K562 (cell line): ENCODE data around the gene CCDC183. TPM values are rescaled to one million over a fixed set of nuclear protein-coding genes. Genes with fewer than 3 reads are reported as not detected.

ENCODE experiments used
- CBX3 ChIP-seq, 2 experiments: IDR thresholded peaks; 1 replicate in 1 of 2; 2 replicates in 1 of 2; pipeline ENCODE4 v1.6.1; 2012; ENCODE audit warnings: inconsistent platforms in 2 of 2, low read length in 2 of 2, borderline replicate concordance in 1 of 2, control low read depth in 1 of 2
- ETV1 ChIP-seq: fragments of 450-650 bp; conservative IDR thresholded peaks from 2 replicates; pipeline ENCODE4 v1.6.1; 2016; ENCODE audit warnings: missing genetic modification characterization, control low read depth, low read depth, missing compliant biosample characterization
- FIP1L1 ChIP-seq: fragments of 200-400 bp; formaldehyde crosslinking; IDR thresholded peaks from 2 replicates; pipeline ENCODE4 v1.6.1; 2018; ENCODE audit warnings: mild to moderate bottlenecking, low read depth, low read length; ENCODE audit not compliant: poor library complexity, severe bottlenecking
- KLF1 ChIP-seq: fragments of 450-650 bp; IDR thresholded peaks from 2 replicates; pipeline ENCODE4 v1.6.1; 2016; ENCODE audit warnings: missing genetic modification characterization, missing compliant biosample characterization
- MTA3 ChIP-seq: fragments of 450-650 bp; formaldehyde crosslinking; IDR thresholded peaks from 2 replicates; pipeline ENCODE4 v1.6.1; 2017; ENCODE audit warnings: mild to moderate bottlenecking, borderline replicate concordance
- RFX5 ChIP-seq: IDR thresholded peaks from 2 replicates; pipeline ENCODE4 v1.6.1; 2011; ENCODE audit warnings: low read depth, mild to moderate bottlenecking, improper control_type of control experiment, low read length
- SMARCA5 ChIP-seq: fragments of 450-650 bp; IDR thresholded peaks from 2 replicates; pipeline ENCODE4 v1.6.1; 2016
- SNRNP70 ChIP-seq: fragments of 200-400 bp; formaldehyde crosslinking; optimal IDR thresholded peaks from 2 replicates; pipeline ENCODE3; 2017; ENCODE audit warnings: low read depth, low read length
- ZC3H4 ChIP-seq: sonication (generic); formaldehyde crosslinking; IDR thresholded peaks from 2 replicates; pipeline ENCODE4 v1.9.0; 2021; ENCODE audit warnings: missing genetic modification reagents, borderline replicate concordance
- ZFP30 ChIP-seq: fragments of 250-450 bp; sonication (Bioruptor Pico); IDR thresholded peaks from 2 replicates; pipeline ENCODE4 v1.8.0; 2022; ENCODE audit warnings: moderate library complexity, mild to moderate bottlenecking, inconsistent platforms, borderline replicate concordance
- ZNF212 ChIP-seq: fragments of 450-650 bp; formaldehyde crosslinking; IDR thresholded peaks from 2 replicates; pipeline ENCODE4 v1.4.0; 2020; ENCODE audit warnings: mild to moderate bottlenecking
- ZNF24 ChIP-seq: fragments of 450-650 bp; IDR thresholded peaks from 2 replicates; pipeline ENCODE4 v1.6.1; 2016
- ZNF347 ChIP-seq: fragments of 450-650 bp; formaldehyde crosslinking; IDR thresholded peaks from 2 replicates; pipeline ENCODE4 v1.4.0; 2020; ENCODE audit warnings: low read depth, mild to moderate bottlenecking, moderate library complexity
- ZNF551 ChIP-seq: fragments of 250-450 bp; sonication (Bioruptor Pico); IDR thresholded peaks from 2 replicates; pipeline ENCODE4 v1.5.0; 2021; ENCODE audit warnings: mild to moderate bottlenecking, moderate library complexity
- ZNF764 ChIP-seq: fragments of 250-450 bp; sonication (Bioruptor Pico); IDR thresholded peaks from 2 replicates; pipeline ENCODE4 v1.4.0; 2020; ENCODE audit warnings: low read depth, mild to moderate bottlenecking, moderate library complexity
- polyA plus RNA-seq, 8 experiments: library from polyadenylated mRNA; depleted of rRNA in 4 of 8; stranded (reverse) in 5 of 8; unstranded in 3 of 8; fragments of >200 nt; fragmentation: Nextera tagmentation in 2 of 8; fragmentation: Illumina TruSeq in 1 of 8; extraction: Ambion mirVana in 2 of 8; extraction: Trizol in 1 of 8; gene quantifications; 2 replicates each; pipeline versions ENCODE4 v1.2.1 to v1.2.3, GENCODE V29; 2011 to 2014; ENCODE audit warnings: inconsistent platforms in 1 of 8, missing spikeins in 1 of 8
- total RNA-seq, 7 experiments: library from RNA; depleted of rRNA in 6 of 7; stranded (reverse); fragments of >200 nt in 6 of 7; fragmentation: Illumina TruSeq in 2 of 7; extraction: Trizol in 2 of 7; gene quantifications; 2 replicates each; pipeline versions ENCODE4 v1.2.1 to v1.2.3, GENCODE V29; 2011 to 2021; ENCODE audit warnings: low replicate concordance in 1 of 7
- TF ChIP-seq, protein P1 (sequence below): fragments of 450-650 bp; IDR thresholded peaks from 2 replicates; pipeline ENCODE4 v1.6.1; 2016; ENCODE audit warnings: antibody characterized with exemption
- TF ChIP-seq, protein P2 (sequence below), 2 experiments: fragments of 200-800 bp in 1 of 2; sonication (Bioruptor generic) in 1 of 2; sonication (generic) in 1 of 2; formaldehyde crosslinking in 1 of 2; IDR thresholded peaks in 1 of 2; conservative IDR thresholded peaks in 1 of 2; 2 replicates each; pipeline versions ENCODE4 v1.5.0 to v1.6.1; 2016 to 2020; ENCODE audit warnings: missing compliant biosample characterization in 1 of 2, missing genetic modification characterization in 1 of 2, missing genetic modification reagents in 1 of 2
- TF ChIP-seq, protein P3 (sequence below): fragments of 200-800 bp; sonication (Bioruptor generic); IDR thresholded peaks from 2 replicates; pipeline ENCODE4 v1.6.1; 2017; ENCODE audit warnings: missing genetic modification characterization, missing compliant biosample characterization
- TF ChIP-seq, protein P4 (sequence below): fragments of 250-450 bp; sonication (Bioruptor Pico); IDR thresholded peaks from 2 replicates; pipeline ENCODE4 v1.4.0; 2020; ENCODE audit warnings: mild to moderate bottlenecking
- TF ChIP-seq, protein P5 (sequence below): fragments of 450-650 bp; formaldehyde crosslinking; IDR thresholded peaks from 2 replicates; pipeline ENCODE4 v1.4.0; 2020; ENCODE audit warnings: mild to moderate bottlenecking, moderate library complexity

CCDC183 gene
- total and polyA plus RNA-seq, 9 of the 15 experiments (the other 6 are each of a cell fraction or from before 2014, with no cell fraction given), result 0.21 to 0.60 (median 0.29) TPM; not detected in 4

DNA sequence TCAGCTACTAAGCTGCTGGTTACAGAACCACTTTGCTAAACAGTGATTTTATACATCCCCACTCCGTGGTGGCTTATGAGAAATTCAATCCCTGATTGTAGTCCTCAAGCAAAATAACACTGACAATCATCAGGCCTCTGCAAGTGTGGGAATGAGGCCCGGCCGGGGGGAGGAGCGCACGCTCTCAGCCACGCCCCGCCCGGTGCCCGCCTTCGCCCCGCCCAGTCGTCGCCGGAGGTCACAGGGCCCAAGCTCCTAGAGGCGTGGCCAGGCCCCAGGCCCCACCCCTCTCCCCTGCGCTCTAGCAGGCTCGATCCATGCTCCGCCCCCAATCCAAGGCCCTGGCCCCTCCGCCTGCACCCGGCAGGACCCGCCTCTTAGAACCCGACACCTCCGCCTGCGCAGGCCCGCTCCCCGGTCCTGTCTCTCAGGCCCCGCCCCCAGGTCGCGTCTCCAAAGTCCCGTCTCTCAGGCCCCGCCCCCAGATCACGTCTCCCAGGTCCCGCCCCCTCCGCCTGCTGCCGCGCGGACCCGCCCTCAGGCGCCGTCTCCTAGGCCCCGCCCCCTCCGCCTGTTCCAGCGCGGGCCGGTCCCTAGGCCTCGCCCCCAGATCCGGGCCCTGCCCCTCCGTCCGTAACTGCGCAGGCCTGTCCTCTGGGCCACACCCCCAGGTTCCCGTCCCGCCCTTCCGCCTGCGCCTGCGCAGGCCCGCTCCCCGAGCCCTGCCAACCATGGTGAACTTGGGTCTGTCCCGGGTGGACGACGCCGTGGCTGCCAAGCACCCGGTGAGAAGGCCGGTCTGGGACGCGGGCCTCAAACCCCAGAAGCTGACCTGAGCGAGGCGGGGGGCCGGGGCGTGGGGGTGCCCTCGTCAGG, 5.3 kb upstream of the CCDC183 start, which contains the start of gene TMEM141 (continued):
- TF ChIP-seq, protein P1, sequence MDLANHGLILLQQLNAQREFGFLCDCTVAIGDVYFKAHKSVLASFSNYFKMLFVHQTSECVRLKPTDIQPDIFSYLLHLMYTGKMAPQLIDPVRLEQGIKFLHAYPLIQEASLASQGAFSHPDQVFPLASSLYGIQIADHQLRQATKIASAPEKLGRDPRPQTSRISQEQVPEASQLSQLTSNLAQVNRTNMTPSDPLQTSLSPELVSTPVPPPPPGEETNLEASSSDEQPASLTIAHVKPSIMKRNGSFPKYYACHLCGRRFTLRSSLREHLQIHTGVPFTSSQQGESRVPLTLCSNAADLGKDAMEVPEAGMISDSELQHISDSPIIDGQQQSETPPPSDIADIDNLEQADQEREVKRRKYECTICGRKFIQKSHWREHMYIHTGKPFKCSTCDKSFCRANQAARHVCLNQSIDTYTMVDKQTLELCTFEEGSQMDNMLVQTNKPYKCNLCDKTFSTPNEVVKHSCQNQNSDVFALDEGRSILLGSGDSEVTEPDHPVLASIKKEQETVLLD, result peak; percentile 98
- TF ChIP-seq KLF1 (tag) (no peak), ETV1 (tag) (no peak), SNRNP70 (no peak), SMARCA5 (no peak), RFX5 (no peak), ZC3H4 (no peak), ZFP30 (CRISPR knock-in tag) (no peak), ZNF551 (CRISPR knock-in tag) (no peak), FIP1L1 (peak; percentile 37), ZNF24 (no peak), MTA3 (peak; percentile 8; the same call in 1 of the 2 replicates), ZNF212 (CRISPR knock-in tag) (no peak), CBX3 (IDR thresholded peaks at IDR 0.05; ENCODE audit: borderline replicate concordance in 1 of 2, low read length in 2 of 2) (no peak), ZNF347 (CRISPR knock-in tag) (no peak), ZNF764 (CRISPR knock-in tag) (no peak)
- TF ChIP-seq, protein P2, sequence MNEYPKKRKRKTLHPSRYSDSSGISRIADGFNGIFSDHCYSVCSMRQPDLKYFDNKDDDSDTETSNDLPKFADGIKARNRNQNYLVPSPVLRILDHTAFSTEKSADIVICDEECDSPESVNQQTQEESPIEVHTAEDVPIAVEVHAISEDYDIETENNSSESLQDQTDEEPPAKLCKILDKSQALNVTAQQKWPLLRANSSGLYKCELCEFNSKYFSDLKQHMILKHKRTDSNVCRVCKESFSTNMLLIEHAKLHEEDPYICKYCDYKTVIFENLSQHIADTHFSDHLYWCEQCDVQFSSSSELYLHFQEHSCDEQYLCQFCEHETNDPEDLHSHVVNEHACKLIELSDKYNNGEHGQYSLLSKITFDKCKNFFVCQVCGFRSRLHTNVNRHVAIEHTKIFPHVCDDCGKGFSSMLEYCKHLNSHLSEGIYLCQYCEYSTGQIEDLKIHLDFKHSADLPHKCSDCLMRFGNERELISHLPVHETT (CRISPR knock-in tag; conservative IDR thresholded peaks at IDR 0.05 in 1 of 2, IDR thresholded peaks at IDR 0.05 in 1 of 2), result no peak
- TF ChIP-seq, protein P3, sequence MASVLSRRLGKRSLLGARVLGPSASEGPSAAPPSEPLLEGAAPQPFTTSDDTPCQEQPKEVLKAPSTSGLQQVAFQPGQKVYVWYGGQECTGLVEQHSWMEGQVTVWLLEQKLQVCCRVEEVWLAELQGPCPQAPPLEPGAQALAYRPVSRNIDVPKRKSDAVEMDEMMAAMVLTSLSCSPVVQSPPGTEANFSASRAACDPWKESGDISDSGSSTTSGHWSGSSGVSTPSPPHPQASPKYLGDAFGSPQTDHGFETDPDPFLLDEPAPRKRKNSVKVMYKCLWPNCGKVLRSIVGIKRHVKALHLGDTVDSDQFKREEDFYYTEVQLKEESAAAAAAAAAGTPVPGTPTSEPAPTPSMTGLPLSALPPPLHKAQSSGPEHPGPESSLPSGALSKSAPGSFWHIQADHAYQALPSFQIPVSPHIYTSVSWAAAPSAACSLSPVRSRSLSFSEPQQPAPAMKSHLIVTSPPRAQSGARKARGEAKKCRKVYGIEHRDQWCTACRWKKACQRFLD (CRISPR knock-in tag), result no peak
- TF ChIP-seq, protein P4, sequence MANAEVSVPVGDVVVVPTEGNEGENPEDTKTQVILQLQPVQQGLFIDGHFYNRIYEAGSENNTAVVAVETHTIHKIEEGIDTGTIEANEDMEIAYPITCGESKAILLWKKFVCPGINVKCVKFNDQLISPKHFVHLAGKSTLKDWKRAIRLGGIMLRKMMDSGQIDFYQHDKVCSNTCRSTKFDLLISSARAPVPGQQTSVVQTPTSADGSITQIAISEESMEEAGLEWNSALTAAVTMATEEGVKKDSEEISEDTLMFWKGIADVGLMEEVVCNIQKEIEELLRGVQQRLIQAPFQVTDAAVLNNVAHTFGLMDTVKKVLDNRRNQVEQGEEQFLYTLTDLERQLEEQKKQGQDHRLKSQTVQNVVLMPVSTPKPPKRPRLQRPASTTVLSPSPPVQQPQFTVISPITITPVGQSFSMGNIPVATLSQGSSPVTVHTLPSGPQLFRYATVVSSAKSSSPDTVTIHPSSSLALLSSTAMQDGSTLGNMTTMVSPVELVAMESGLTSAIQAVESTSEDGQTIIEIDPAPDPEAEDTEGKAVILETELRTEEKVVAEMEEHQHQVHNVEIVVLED (CRISPR knock-in tag), result peak; percentile 21; the same call in 1 of the 2 replicates
- TF ChIP-seq, protein P5, sequence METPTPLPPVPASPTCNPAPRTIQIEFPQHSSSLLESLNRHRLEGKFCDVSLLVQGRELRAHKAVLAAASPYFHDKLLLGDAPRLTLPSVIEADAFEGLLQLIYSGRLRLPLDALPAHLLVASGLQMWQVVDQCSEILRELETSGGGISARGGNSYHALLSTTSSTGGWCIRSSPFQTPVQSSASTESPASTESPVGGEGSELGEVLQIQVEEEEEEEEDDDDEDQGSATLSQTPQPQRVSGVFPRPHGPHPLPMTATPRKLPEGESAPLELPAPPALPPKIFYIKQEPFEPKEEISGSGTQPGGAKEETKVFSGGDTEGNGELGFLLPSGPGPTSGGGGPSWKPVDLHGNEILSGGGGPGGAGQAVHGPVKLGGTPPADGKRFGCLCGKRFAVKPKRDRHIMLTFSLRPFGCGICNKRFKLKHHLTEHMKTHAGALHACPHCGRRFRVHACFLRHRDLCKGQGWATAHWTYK (CRISPR knock-in tag), result no peak
